A549 (cell line): ENCODE results near the gene SNRK. TPM values are rescaled to one million over a fixed set of nuclear protein-coding genes. Genes with fewer than 3 reads are reported as not detected.
A peak's percentile ranks its signal among the peaks of the same experiment; 100 is the strongest.

Experiments used
- ATAC-seq, 2 experiments: fragments of 200-7000 bp in 1 of 2; fragments of >200 bp in 1 of 2; cut with Nextera tagmentation in 1 of 2; cut with Tn5 transposase in 1 of 2; 3 replicates each; pipeline versions ENCODE4 v1.8.0 to v1.9.1; 2018 to 2020; ENCODE audit warnings: mild to moderate bottlenecking in 1 of 2, moderate library complexity in 1 of 2
- CTCF ChIA-PET: fragments of 300-600 bp; sonication (Branson Sonifier 250); formaldehyde crosslinking; extraction: SDS; loops from one replicate; lab custom pipeline; 2021; ENCODE audit warnings: antibody characterized with exemption, inconsistent platforms; lab: Yijun Ruan, JAX
- POLR2A ChIA-PET: fragments of 350-600 bp; formaldehyde crosslinking; extraction: SDS; loops from one replicate; lab custom pipeline; 2021; ENCODE audit warnings: antibody characterized with exemption, inconsistent platforms; lab: Yijun Ruan, JAX
- DNase-seq, 2 experiments: peaks; one replicate each; pipeline versions ENCODE4 v3.0.0 to v3.0.0-alpha.2; 2011 to 2016; ENCODE audit warnings: low read depth in 1 of 2, low spot score in 1 of 2
- FAIRE-seq: peaks from 2 replicates; lab custom pipeline; 2011; peaks lifted over from hg19 to GRCh38; lab: Jason Lieb, UNC
- H3K27ac ChIP-seq, 2 experiments: fragments of >200 bp; sonication (Bioruptor Twin); formaldehyde crosslinking; 3 replicates each; pipeline ENCODE4 v1.5.1; 2016 to 2017
- H3K4me1 ChIP-seq: fragments of >200 bp; sonication (Bioruptor Twin); formaldehyde crosslinking; 3 replicates; pipeline ENCODE4 v1.6.1; 2016
- H3K4me2 ChIP-seq: fragments of >200 bp; sonication (Bioruptor Twin); formaldehyde crosslinking; 3 replicates; pipeline ENCODE4 v1.6.1; 2016
- H3K4me3 ChIP-seq: fragments of >200 bp; sonication (Bioruptor Twin); formaldehyde crosslinking; 3 replicates; pipeline ENCODE4 v1.5.1; 2016
- H3K9me3 ChIP-seq: fragments of >200 bp; sonication (Bioruptor Twin); formaldehyde crosslinking; 3 replicates; pipeline ENCODE4 v1.6.1; 2016
- BCL3 ChIP-seq: fragments of >200 bp; sonication (Bioruptor Twin); formaldehyde crosslinking; IDR thresholded peaks from 3 replicates; pipeline ENCODE4 v1.6.1; 2016
- CBX2 ChIP-seq: fragments of 200-600 bp; sonication (generic); IDR thresholded peaks from 2 replicates; pipeline ENCODE4 v1.6.1; 2016; ENCODE audit warnings: low read depth, mild to moderate bottlenecking, borderline replicate concordance
- CBX8 ChIP-seq: fragments of 200-600 bp; sonication (generic); IDR thresholded peaks from 2 replicates; pipeline ENCODE4 v1.6.1; 2016
- CEBPB ChIP-seq, 2 experiments: fragments of >200 bp in 1 of 2; sonication (Bioruptor Twin) in 1 of 2; formaldehyde crosslinking in 1 of 2; IDR thresholded peaks; 2 replicates each; pipeline ENCODE4 v1.6.1; 2012 to 2016
- CHD4 ChIP-seq: fragments of 200-600 bp; sonication (generic); IDR thresholded peaks from 2 replicates; pipeline ENCODE4 v1.6.1; 2016; ENCODE audit warnings: antibody characterized with exemption, mild to moderate bottlenecking, borderline replicate concordance
- CTCF ChIP-seq: fragments of >200 bp; sonication (Bioruptor Twin); formaldehyde crosslinking; IDR thresholded peaks from 3 replicates; pipeline ENCODE4 v1.5.1; 2016
- E2F6 ChIP-seq: IDR thresholded peaks from 2 replicates; pipeline ENCODE4 v1.6.1; 2012; ENCODE audit warnings: low read depth, borderline replicate concordance
- EHF ChIP-seq: fragments of 250-450 bp; sonication (Bioruptor Pico); IDR thresholded peaks from 2 replicates; pipeline ENCODE4 v1.5.0; 2020; ENCODE audit warnings: mild to moderate bottlenecking
- EP300 ChIP-seq, 2 experiments: fragments of >200 bp; sonication (Bioruptor Twin); formaldehyde crosslinking; IDR thresholded peaks; 2 replicates in 1 of 2; 3 replicates in 1 of 2; pipeline ENCODE4 v1.6.1; 2016 to 2017
- FOSL2 ChIP-seq, 2 experiments: fragments of 450-650 bp in 1 of 2; fragments of >200 bp in 1 of 2; sonication (Bioruptor Twin) in 1 of 2; formaldehyde crosslinking; IDR thresholded peaks; 2 replicates each; pipeline versions ENCODE4 v1.5.0 to v1.6.1; 2016 to 2020; ENCODE audit warnings: mild to moderate bottlenecking in 1 of 2, moderate library complexity in 1 of 2
- GATA3 ChIP-seq: IDR thresholded peaks from 2 replicates; pipeline ENCODE4 v1.6.1; 2012; ENCODE audit warnings: borderline replicate concordance
- HDAC2 ChIP-seq: fragments of 200-600 bp; sonication (generic); IDR thresholded peaks from 2 replicates; pipeline ENCODE4 v1.6.1; 2016
- HEYL ChIP-seq: fragments of 250-450 bp; sonication (Bioruptor Pico); IDR thresholded peaks from 2 replicates; pipeline ENCODE4 v1.8.0; 2021; ENCODE audit warnings: mild to moderate bottlenecking, moderate library complexity
- HMGXB4 ChIP-seq: fragments of 250-450 bp; sonication (Bioruptor Pico); IDR thresholded peaks from 2 replicates; pipeline ENCODE4 v1.5.0; 2021; ENCODE audit warnings: mild to moderate bottlenecking, moderate library complexity, borderline replicate concordance
- HOXB5 ChIP-seq: fragments of 250-450 bp; sonication (Bioruptor Pico); IDR thresholded peaks from 2 replicates; pipeline ENCODE4 v1.5.0; 2020; ENCODE audit warnings: mild to moderate bottlenecking, moderate library complexity
- JUN ChIP-seq, 2 experiments: fragments of >200 bp; sonication (Bioruptor Twin); formaldehyde crosslinking; IDR thresholded peaks; 2 replicates in 1 of 2; 3 replicates in 1 of 2; pipeline ENCODE4 v1.6.1; 2016 to 2017
- KDM1A ChIP-seq: fragments of 200-600 bp; sonication (generic); IDR thresholded peaks from 2 replicates; pipeline ENCODE4 v1.6.1; 2016; ENCODE audit warnings: low read depth, mild to moderate bottlenecking
- MAX ChIP-seq: IDR thresholded peaks from 2 replicates; pipeline ENCODE4 v1.6.1; 2012
- PHF8 ChIP-seq: fragments of 200-600 bp; sonication (generic); IDR thresholded peaks from 2 replicates; pipeline ENCODE4 v1.6.1; 2016; ENCODE audit warnings: low read depth, mild to moderate bottlenecking, antibody characterized with exemption, moderate library complexity, borderline replicate concordance
- POLR2A ChIP-seq: IDR thresholded peaks from 2 replicates; pipeline ENCODE4 v1.6.1; 2012; ENCODE audit warnings: mild to moderate bottlenecking, low read length
- REST ChIP-seq: fragments of 200-600 bp; sonication (generic); IDR thresholded peaks from 2 replicates; pipeline ENCODE4 v1.6.1; 2016; ENCODE audit warnings: antibody characterized with exemption, mild to moderate bottlenecking, moderate library complexity
- SREBF2 ChIP-seq: fragments of 450-650 bp; IDR thresholded peaks from 2 replicates; pipeline ENCODE4 v1.6.1; 2014; ENCODE audit warnings: mild to moderate bottlenecking, moderate library complexity
- TP53 ChIP-seq: fragments of 250-450 bp; sonication (Bioruptor Pico); IDR thresholded peaks from 2 replicates; pipeline ENCODE4 v1.5.0; 2021; ENCODE audit warnings: mild to moderate bottlenecking, moderate library complexity
- ZFP36 ChIP-seq: fragments of 450-650 bp; IDR thresholded peaks from 2 replicates; pipeline ENCODE4 v1.6.1; 2014; ENCODE audit warnings: borderline replicate concordance; ENCODE audit not compliant: partially characterized antibody
- WGBS: methylation state at CpG from one replicate; pipeline ENCODE4 v1.1.6; 2017; ENCODE audit errors: missing lambda C conversion rate; 5-methylcytosine and 5-hydroxymethylcytosine counted together
- polyA minus RNA-seq: library from RNA; depleted of rRNA, polyadenylated mRNA; stranded (reverse); fragments of >200 nt; gene quantifications from 2 replicates; pipeline ENCODE4 v1.2.3, GENCODE V29; 2011; rRNA and poly(A)+ RNA removed
- polyA plus RNA-seq, 4 experiments: library from polyadenylated mRNA; depleted of rRNA in 3 of 4; stranded (reverse); fragments of >200 nt; fragmentation: RNase III in 1 of 4; extraction: RNeasy Plus Mini Kit Qiagen cat#74134 plus additional on column Dnase treatment in 1 of 4; gene quantifications; 2 replicates in 3 of 4; 3 replicates in 1 of 4; pipeline ENCODE4 v1.2.3, GENCODE V29; 2011 to 2017

Gene SNRK
- polyA plus RNA-seq (2011; rRNA removed) (6.4 and 7.2 TPM in 2 replicates), polyA plus RNA-seq (2017; fragmentation: RNase III; extraction: RNeasy Plus Mini Kit Qiagen cat#74134 plus additional on column Dnase treatment) (3.3 to 3.6 TPM (median 3.5 TPM) in 3 replicates), polyA minus RNA-seq (17.8 and 19.2 TPM in 2 replicates)
- polyA plus RNA-seq (2012; cell fraction: cytosol; rRNA removed) = 1.6 and 2.1 TPM in 2 replicates
- 3.6 and 4.1 TPM in 2 replicates for polyA plus RNA-seq (2012; cell fraction: nucleus; rRNA removed)

GRCh38 chr3:43286115-43286840 is at the start of gene SNRK:
TSS of gene SNRK (plus strand) at chr3:43286540. CDS start at chr3:43303204, 16,664 bp downstream.
- Histone ChIP-seq H3K27ac (peak within 1 kb of the TSS; percentile 91 to 95), H3K4me2 (peak within 1 kb of the TSS; percentile 97), H3K4me1 (peaks cover 20% of the 10 kb centered on the region), H3K4me3 (peak within 1 kb of the TSS; percentile 90), H3K9me3 (no peaks in the 10 kb centered on the region)
- ChIA-PET CTCF (no interaction called here), POLR2A (interaction anchor here (0.5 kb wide), 2 partner anchors 347 to 1105 kb away, joined by 3 to 4 read pairs; no protein-coding TSS in a partner anchor)
- FAIRE-seq = no peak
- ATAC-seq = peak; percentile 90 to 92
- WGBS = 1% methylated on average over 17 of the region's 91 CpGs
- TF ChIP-seq MAX (peak; percentile 49), PHF8 (peak; percentile 54; the same call in 1 of the 2 replicates), POLR2A (peak; percentile 41), E2F6 (peak; percentile 66), ZFP36 (no peak), BCL3 (0 out of 3 replicates have a peak, but pooled peaks have one; percentile 54), JUN (IDR thresholded peaks at IDR 0.05) (peak in 1 of 2 experiments; percentile 31; a peak in 1 of 5 replicates), TP53 (CRISPR knock-in tag) (no peak)
- TF ChIP-seq, all 56 proteins: peak for 6
- peak; percentile 61 to 68 for DNase-seq

- WGBS = 34% methylated on average over 4 of the region's 4 CpGs
- ChIA-PET POLR2A (no interaction called here), CTCF (no interaction called here)
- TF ChIP-seq SREBF2 = no peak
- TF ChIP-seq CEBPB (IDR thresholded peaks at IDR 0.05) = no peak
- no peak for TF ChIP-seq CBX8
- no peak for TF ChIP-seq CHD4
- no peak for TF ChIP-seq CBX2
- no peak for TF ChIP-seq HEYL (CRISPR knock-in tag)
- no peak for TF ChIP-seq REST
- no peak for TF ChIP-seq BCL3
- TF ChIP-seq EP300 (IDR thresholded peaks at IDR 0.05) = no peak
- no peak for TF ChIP-seq GATA3
- TF ChIP-seq HMGXB4 = no peak
- no peak for TF ChIP-seq HDAC2
- no peak for TF ChIP-seq JUN (IDR thresholded peaks at IDR 0.05)
- no peak for TF ChIP-seq TP53 (CRISPR knock-in tag)
- no peak for TF ChIP-seq EHF (CRISPR knock-in tag)
- no peak for TF ChIP-seq FOSL2 (IDR thresholded peaks at IDR 0.05)
- no peak for TF ChIP-seq FOSL2 (CRISPR knock-in tag; IDR thresholded peaks at IDR 0.05)
- no peak for TF ChIP-seq ZFP36
- TF ChIP-seq CTCF = no peak
- no peak for TF ChIP-seq HOXB5 (CRISPR knock-in tag)
- TF ChIP-seq KDM1A = no peak
- FAIRE-seq = no peak
- H3K4me1 ChIP-seq = no peaks in the 10 kb centered on the region
- peaks cover 7% of the 10 kb centered on the region; the same call in 2 of the 3 replicates for H3K9me3 ChIP-seq
- no peak for DNase-seq
- H3K4me2 ChIP-seq = no peak overlapping the region
- H3K4me3 ChIP-seq = no peak overlapping the region
- no peak for ATAC-seq
- no peak overlapping the region for H3K27ac ChIP-seq
Measured at GRCh38 chr3:43238801-43239200, 47.5 kb upstream of the SNRK start.
